ENCODE measurements around the gene IFT74.

The IFT74 gene

DNA sequence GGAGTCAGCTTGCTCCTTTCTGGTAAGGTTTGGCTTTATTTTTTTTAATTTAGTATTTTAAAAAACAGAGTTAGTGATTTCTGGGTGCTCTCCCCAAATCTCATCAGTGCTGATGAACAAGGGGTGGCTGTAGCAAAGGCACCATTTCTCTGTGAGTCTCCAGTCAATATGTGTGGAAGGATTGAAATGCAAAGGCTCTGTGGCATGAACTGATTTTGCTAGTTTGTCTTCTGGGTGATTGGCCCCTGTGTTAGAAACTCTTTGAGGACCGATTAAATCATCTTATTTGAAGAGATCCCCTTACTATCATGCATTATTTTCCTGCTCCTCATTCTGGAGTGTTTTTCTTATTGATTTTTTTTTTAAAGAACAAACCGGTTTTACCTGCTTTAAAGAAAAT, 153.4 kb downstream of the IFT74 start:
- no peaks in the 10 kb centered on the region for H3K4me1 Mint-ChIP-seq (ENCODE audit: low read depth)
- no peaks in the 10 kb centered on the region for H3K9me3 Mint-ChIP-seq
- no peaks in the 10 kb centered on the region for H3K36me3 Mint-ChIP-seq (ENCODE audit: low read depth)
- peaks cover 2% of the 10 kb centered on the region for H3K27me3 Mint-ChIP-seq (ENCODE audit: low read depth)
- DNase-seq (ENCODE audit: low spot score), result no peak
- H3K27ac Mint-ChIP-seq, result no peak overlapping the region
- H3K4me3 Mint-ChIP-seq, result no peak overlapping the region

DNA sequence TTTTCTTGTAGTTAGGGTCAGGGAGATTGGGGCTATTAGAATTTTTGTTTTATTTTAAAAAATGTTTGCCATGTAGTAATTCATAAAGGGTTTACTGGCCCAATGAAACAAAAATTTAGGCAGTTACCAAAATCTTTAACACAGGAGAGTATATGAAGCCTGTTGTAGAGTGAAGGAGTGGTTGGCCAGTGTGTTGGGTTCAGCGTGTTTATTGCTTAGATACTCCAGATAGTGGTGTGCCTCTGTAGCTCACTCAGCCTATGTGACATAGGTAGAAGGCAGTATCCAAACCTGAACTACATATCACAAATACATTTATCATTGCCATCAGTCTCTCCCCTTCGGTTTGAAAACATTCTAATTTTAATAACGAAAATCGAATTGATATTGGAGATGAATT, 154.0 kb downstream of the IFT74 start:
- H3K27me3 Mint-ChIP-seq (ENCODE audit: low read depth), result peaks cover 2% of the 10 kb centered on the region
- no peak for DNase-seq (ENCODE audit: low spot score)
- H3K4me3 Mint-ChIP-seq, result no peak overlapping the region
- no peaks in the 10 kb centered on the region for H3K9me3 Mint-ChIP-seq
- H3K36me3 Mint-ChIP-seq (ENCODE audit: low read depth), result no peaks in the 10 kb centered on the region
- no peaks in the 10 kb centered on the region for H3K4me1 Mint-ChIP-seq (ENCODE audit: low read depth)
- no peak overlapping the region for H3K27ac Mint-ChIP-seq

DNA sequence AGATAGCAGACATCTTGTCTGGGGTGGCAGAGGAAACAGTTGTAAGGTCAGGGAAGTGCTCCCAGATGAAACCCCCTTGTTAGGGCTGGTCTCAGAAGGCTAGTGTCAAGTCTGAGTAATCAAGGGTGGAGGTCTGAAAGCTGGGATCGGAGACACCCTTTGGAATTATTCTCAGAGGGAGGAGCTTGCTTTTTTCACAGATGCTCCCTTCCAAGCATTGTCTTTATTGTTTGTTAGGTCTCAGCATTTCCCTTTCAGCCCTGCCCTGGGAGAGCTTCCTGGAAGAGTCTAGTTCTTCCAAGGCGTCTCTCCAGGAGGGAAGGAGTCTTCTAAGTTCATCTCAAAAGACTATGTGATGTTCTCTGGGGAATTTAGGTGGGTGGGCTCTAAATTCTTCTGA, 156.0 kb downstream of the IFT74 start:
- H3K27ac Mint-ChIP-seq, result no peak overlapping the region

More for the DNA sequence above, 156.0 kb downstream of the IFT74 start:
- Mint-ChIP-seq H3K27me3 (ENCODE audit: low read depth) (peaks cover 2% of the 10 kb centered on the region), H3K9me3 (no peaks in the 10 kb centered on the region), H3K4me3 (no peak overlapping the region), H3K36me3 (ENCODE audit: low read depth) (no peaks in the 10 kb centered on the region), H3K4me1 (ENCODE audit: low read depth) (no peaks in the 10 kb centered on the region)
- no peak for DNase-seq (ENCODE audit: low spot score)

All from T-helper 2 cell treated with Interferon-gamma antibody and Interleukin-4, amounts not matched to agents 5 μg/mL and 100 μg/mL, for 36 hours (primary cell).